K562 (cell line): ENCODE data around the gene ITPR3.

Source experiments
- POLR2A ChIP-seq: fragments of 450-650 bp; conservative IDR thresholded peaks from 2 replicates; pipeline ENCODE4 v1.6.1; 2016
- SETDB1 ChIP-seq: IDR thresholded peaks from one replicate; pipeline ENCODE4 v1.6.1; 2012; ENCODE audit warnings: low read length, control low read depth, inconsistent platforms
- SP2 ChIP-seq: IDR thresholded peaks from 2 replicates; pipeline ENCODE4 v1.6.1; 2011; ENCODE audit warnings: mild to moderate bottlenecking, low read depth, low read length, moderate library complexity; ENCODE audit not compliant: poor library complexity, severe bottlenecking; ENCODE audit errors: extremely low read depth
- TF ChIP-seq, protein P1 (sequence below): fragments of 250-450 bp; sonication (Bioruptor Pico); IDR thresholded peaks from 2 replicates; pipeline ENCODE4 v1.8.0; 2022; ENCODE audit warnings: moderate library complexity, mild to moderate bottlenecking, inconsistent platforms
- TF ChIP-seq, protein P2 (sequence below), 3 experiments: IDR thresholded peaks in 2 of 3; conservative IDR thresholded peaks in 1 of 3; 2 replicates each; pipeline ENCODE4 v1.5.1; 2011 to 2012; ENCODE audit warnings: low read length in 3 of 3, mild to moderate bottlenecking in 3 of 3, control low read depth in 2 of 3, improper control_type of control experiment in 1 of 3, inconsistent platforms in 1 of 3, low read depth in 1 of 3, mixed read lengths in 1 of 3, moderate library complexity in 1 of 3; ENCODE audit not compliant: insufficient read depth in 2 of 3

DNA sequence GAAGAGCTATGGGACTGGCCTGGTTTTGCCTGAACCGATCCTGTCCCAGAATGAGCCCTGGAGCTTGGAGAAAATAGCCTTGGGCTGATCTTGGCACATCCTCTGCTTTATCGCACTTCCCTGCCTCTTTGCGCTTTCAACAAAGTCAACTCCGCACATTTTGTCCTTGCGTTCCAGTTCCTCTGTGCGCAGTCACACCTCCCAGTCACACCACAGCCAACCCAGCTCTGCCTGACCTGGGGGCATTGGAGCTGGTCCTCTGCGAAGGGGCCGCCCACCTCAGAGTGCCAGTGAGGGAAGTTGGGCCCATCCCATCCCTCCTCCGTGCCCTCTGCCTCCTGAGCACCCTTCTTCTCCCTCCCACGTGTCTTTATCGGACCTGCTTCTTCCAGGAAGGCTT is 107.3 kb downstream of the ITPR3 start:
- TF ChIP-seq POLR2A (no peak), SETDB1 (no peak), SP2 (no peak)
- TF ChIP-seq, protein P1, sequence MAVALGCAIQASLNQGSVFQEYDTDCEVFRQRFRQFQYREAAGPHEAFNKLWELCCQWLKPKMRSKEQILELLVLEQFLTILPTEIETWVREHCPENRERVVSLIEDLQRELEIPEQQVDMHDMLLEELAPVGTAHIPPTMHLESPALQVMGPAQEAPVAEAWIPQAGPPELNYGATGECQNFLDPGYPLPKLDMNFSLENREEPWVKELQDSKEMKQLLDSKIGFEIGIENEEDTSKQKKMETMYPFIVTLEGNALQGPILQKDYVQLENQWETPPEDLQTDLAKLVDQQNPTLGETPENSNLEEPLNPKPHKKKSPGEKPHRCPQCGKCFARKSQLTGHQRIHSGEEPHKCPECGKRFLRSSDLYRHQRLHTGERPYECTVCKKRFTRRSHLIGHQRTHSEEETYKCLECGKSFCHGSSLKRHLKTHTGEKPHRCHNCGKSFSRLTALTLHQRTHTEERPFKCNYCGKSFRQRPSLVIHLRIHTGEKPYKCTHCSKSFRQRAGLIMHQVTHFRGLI (CRISPR knock-in tag) = no peak
- TF ChIP-seq, protein P2, sequence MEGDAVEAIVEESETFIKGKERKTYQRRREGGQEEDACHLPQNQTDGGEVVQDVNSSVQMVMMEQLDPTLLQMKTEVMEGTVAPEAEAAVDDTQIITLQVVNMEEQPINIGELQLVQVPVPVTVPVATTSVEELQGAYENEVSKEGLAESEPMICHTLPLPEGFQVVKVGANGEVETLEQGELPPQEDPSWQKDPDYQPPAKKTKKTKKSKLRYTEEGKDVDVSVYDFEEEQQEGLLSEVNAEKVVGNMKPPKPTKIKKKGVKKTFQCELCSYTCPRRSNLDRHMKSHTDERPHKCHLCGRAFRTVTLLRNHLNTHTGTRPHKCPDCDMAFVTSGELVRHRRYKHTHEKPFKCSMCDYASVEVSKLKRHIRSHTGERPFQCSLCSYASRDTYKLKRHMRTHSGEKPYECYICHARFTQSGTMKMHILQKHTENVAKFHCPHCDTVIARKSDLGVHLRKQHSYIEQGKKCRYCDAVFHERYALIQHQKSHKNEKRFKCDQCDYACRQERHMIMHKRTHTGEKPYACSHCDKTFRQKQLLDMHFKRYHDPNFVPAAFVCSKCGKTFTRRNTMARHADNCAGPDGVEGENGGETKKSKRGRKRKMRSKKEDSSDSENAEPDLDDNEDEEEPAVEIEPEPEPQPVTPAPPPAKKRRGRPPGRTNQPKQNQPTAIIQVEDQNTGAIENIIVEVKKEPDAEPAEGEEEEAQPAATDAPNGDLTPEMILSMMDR (IDR thresholded peaks at IDR 0.05 in 2 of 3, conservative IDR thresholded peaks at IDR 0.05 in 1 of 3; ENCODE audit: insufficient read depth in 2 of 3, low read depth in 1 of 3, low read length in 3 of 3) = no peak
